Measurements from ENCODE around the gene ZNF791. TPM values are rescaled to one million over a fixed set of nuclear protein-coding genes. Genes with fewer than 3 reads are reported as not detected.

Gene ZNF791
- total RNA-seq, 1 experiment from 2014 or later = 23.9 TPM

- TF ChIP-seq EMX1 (CRISPR knock-in tag; IDR thresholded peaks at IDR 0.05) (no peak), CDX4 (CRISPR knock-in tag; IDR thresholded peaks at IDR 0.05; ENCODE audit: borderline replicate concordance) (no peak), USF2 (CRISPR knock-in tag; IDR thresholded peaks at IDR 0.05) (no peak), SP1 (CRISPR knock-in tag; conservative IDR thresholded peaks at IDR 0.05) (no peak), NFATC4 (CRISPR knock-in tag; IDR thresholded peaks at IDR 0.05) (no peak), ZNF232 (CRISPR knock-in tag; IDR thresholded peaks at IDR 0.05) (no peak), ZNF138 (CRISPR knock-in tag; conservative IDR thresholded peaks at IDR 0.05) (no peak), ZNF219 (CRISPR knock-in tag; IDR thresholded peaks at IDR 0.05; ENCODE audit: borderline replicate concordance) (no peak), ZNF396 (CRISPR knock-in tag; IDR thresholded peaks at IDR 0.05; ENCODE audit: borderline replicate concordance) (no peak), ZNF425 (CRISPR knock-in tag; conservative IDR thresholded peaks at IDR 0.05) (no peak), MAX (CRISPR knock-in tag; IDR thresholded peaks at IDR 0.05) (no peak), MXD4 (CRISPR knock-in tag; IDR thresholded peaks at IDR 0.05; ENCODE audit: borderline replicate concordance) (no peak), ARID4B (CRISPR knock-in tag; IDR thresholded peaks at IDR 0.05; ENCODE audit: borderline replicate concordance) (no peak)
- TF ChIP-seq, protein P1, sequence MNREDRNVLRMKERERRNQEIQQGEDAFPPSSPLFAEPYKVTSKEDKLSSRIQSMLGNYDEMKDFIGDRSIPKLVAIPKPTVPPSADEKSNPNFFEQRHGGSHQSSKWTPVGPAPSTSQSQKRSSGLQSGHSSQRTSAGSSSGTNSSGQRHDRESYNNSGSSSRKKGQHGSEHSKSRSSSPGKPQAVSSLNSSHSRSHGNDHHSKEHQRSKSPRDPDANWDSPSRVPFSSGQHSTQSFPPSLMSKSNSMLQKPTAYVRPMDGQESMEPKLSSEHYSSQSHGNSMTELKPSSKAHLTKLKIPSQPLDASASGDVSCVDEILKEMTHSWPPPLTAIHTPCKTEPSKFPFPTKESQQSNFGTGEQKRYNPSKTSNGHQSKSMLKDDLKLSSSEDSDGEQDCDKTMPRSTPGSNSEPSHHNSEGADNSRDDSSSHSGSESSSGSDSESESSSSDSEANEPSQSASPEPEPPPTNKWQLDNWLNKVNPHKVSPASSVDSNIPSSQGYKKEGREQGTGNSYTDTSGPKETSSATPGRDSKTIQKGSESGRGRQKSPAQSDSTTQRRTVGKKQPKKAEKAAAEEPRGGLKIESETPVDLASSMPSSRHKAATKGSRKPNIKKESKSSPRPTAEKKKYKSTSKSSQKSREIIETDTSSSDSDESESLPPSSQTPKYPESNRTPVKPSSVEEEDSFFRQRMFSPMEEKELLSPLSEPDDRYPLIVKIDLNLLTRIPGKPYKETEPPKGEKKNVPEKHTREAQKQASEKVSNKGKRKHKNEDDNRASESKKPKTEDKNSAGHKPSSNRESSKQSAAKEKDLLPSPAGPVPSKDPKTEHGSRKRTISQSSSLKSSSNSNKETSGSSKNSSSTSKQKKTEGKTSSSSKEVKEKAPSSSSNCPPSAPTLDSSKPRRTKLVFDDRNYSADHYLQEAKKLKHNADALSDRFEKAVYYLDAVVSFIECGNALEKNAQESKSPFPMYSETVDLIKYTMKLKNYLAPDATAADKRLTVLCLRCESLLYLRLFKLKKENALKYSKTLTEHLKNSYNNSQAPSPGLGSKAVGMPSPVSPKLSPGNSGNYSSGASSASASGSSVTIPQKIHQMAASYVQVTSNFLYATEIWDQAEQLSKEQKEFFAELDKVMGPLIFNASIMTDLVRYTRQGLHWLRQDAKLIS (CRISPR knock-in tag; IDR thresholded peaks at IDR 0.05; ENCODE audit: borderline replicate concordance) = no peak
- TF ChIP-seq, protein P2, sequence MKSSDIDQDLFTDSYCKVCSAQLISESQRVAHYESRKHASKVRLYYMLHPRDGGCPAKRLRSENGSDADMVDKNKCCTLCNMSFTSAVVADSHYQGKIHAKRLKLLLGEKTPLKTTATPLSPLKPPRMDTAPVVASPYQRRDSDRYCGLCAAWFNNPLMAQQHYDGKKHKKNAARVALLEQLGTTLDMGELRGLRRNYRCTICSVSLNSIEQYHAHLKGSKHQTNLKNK (CRISPR knock-in tag; IDR thresholded peaks at IDR 0.05) = no peak
- ChIA-PET CTCF (no interaction called here), POLR2A (interaction anchor here (0.7 kb wide), 1 partner anchor 919 kb away, joined by 7 read pairs; no protein-coding TSS in a partner anchor)
- H3K27me3 Mint-ChIP-seq (ENCODE audit: low read depth) = no peaks in the 10 kb centered on the region; the same call in 1 of the 2 replicates
- peaks cover 9% of the 10 kb centered on the region for H3K4me1 Mint-ChIP-seq
- ATAC-seq = no peak
- H3K9me3 Mint-ChIP-seq = peaks cover 30% of the 10 kb centered on the region
- DNase-seq (ENCODE audit: low spot score) = no peak
- peaks cover 54% of the 10 kb centered on the region for H3K36me3 Mint-ChIP-seq
- H3K4me3 Mint-ChIP-seq = no peak overlapping the region
- no peak overlapping the region for H3K27ac Mint-ChIP-seq
Measured at GRCh38 chr19:12578641-12579040, 32.1 kb upstream of the ZNF791 start.

Data from WTC11 (cell line).